IPS-11a (cell line): ENCODE measurements around the gene BBS9.
"Not testable (repeated sequence)": the region's sequence is repeated elsewhere in the genome, so short reads cannot be mapped to it uniquely, and the experiment has no call there.

Experiments
- H3K4me3 ChIP-seq: one replicate; pipeline ENCODE4 v1.5.1; 2013; ENCODE audit warnings: low read depth, low read length, control low read depth

BBS9 gene

GRCh38 chr7:33423646-33424020 is 294.3 kb downstream of the BBS9 start:
- no peak overlapping the region for H3K4me3 ChIP-seq

- H3K4me3 ChIP-seq = no peak overlapping the region
Measured at GRCh38 chr7:33425395-33425794, 296.0 kb downstream of the BBS9 start.

- no peak overlapping the region for H3K4me3 ChIP-seq
Measured at GRCh38 chr7:33425929-33426678, 296.7 kb downstream of the BBS9 start.

- H3K4me3 ChIP-seq = no peak overlapping the region
Measured at GRCh38 chr7:33428415-33428814, 299.1 kb downstream of the BBS9 start.

GRCh38 chr7:33431543-33431942 is 302.2 kb downstream of the BBS9 start:
- H3K4me3 ChIP-seq = no peak overlapping the region

- H3K4me3 ChIP-seq = no peak overlapping the region
Measured at GRCh38 chr7:33432821-33433220, 303.5 kb downstream of the BBS9 start.

- no peak overlapping the region for H3K4me3 ChIP-seq
Measured at GRCh38 chr7:33433357-33433756, 304.0 kb downstream of the BBS9 start.

GRCh38 chr7:33444511-33444910 is 315.1 kb downstream of the BBS9 start:
- H3K4me3 ChIP-seq = no peak overlapping the region

- no peak overlapping the region for H3K4me3 ChIP-seq
Measured at GRCh38 chr7:33446551-33446950, 317.2 kb downstream of the BBS9 start.

GRCh38 chr7:33448035-33448434 is 318.7 kb downstream of the BBS9 start:
- no peak overlapping the region for H3K4me3 ChIP-seq

GRCh38 chr7:33449847-33450246 is 320.5 kb downstream of the BBS9 start:
- H3K4me3 ChIP-seq = no peak overlapping the region

- no peak overlapping the region for H3K4me3 ChIP-seq
Measured at GRCh38 chr7:33452805-33453502, 323.6 kb downstream of the BBS9 start.

GRCh38 chr7:33457039-33457438 is 327.7 kb downstream of the BBS9 start:
- H3K4me3 ChIP-seq = no peak overlapping the region

- no peak overlapping the region for H3K4me3 ChIP-seq
Measured at GRCh38 chr7:33458581-33458980, 329.2 kb downstream of the BBS9 start.

- no peak overlapping the region for H3K4me3 ChIP-seq
Measured at GRCh38 chr7:33459340-33459751, 330.0 kb downstream of the BBS9 start.

- no peak overlapping the region for H3K4me3 ChIP-seq
Measured at GRCh38 chr7:33463131-33463530, 333.8 kb downstream of the BBS9 start.

- H3K4me3 ChIP-seq = no peak overlapping the region
Measured at GRCh38 chr7:33466203-33466602, 336.8 kb downstream of the BBS9 start.

GRCh38 chr7:33471636-33472242 is 342.4 kb downstream of the BBS9 start:
- no peak overlapping the region for H3K4me3 ChIP-seq

- H3K4me3 ChIP-seq = no peak overlapping the region
Measured at GRCh38 chr7:33472348-33473025, 343.1 kb downstream of the BBS9 start.

GRCh38 chr7:33477719-33478480 is 348.5 kb downstream of the BBS9 start:
- no peak overlapping the region for H3K4me3 ChIP-seq

GRCh38 chr7:33484476-33484875 is 355.1 kb downstream of the BBS9 start:
- not testable (repeated sequence) for H3K4me3 ChIP-seq
